NCI-H345 (cell line): ENCODE data around the gene DHH.

Experiments
- DNase-seq: peaks from one replicate; lab custom pipeline; 2025; lab: John Stamatoyannopoulos, UW

Gene DHH

GRCh38 chr12:49050507-49051372, 43.9 kb downstream of the DHH start:
- no peak for DNase-seq

GRCh38 chr12:49049566-49050224, 44.9 kb downstream of the DHH start:
- DNase-seq: no peak

GRCh38 chr12:49048953-49049352, 45.6 kb downstream of the DHH start:
- DNase-seq: no peak

GRCh38 chr12:49046129-49046895, 48.3 kb downstream of the DHH start:
- no peak for DNase-seq

- DNase-seq: no peak
These were observed 49.9 kb downstream of the DHH start for GRCh38 chr12:49044660-49045059.

GRCh38 chr12:49043856-49044258, 50.7 kb downstream of the DHH start:
- no peak for DNase-seq

GRCh38 chr12:49043241-49043640, 51.4 kb downstream of the DHH start:
- DNase-seq: no peak

DNA sequence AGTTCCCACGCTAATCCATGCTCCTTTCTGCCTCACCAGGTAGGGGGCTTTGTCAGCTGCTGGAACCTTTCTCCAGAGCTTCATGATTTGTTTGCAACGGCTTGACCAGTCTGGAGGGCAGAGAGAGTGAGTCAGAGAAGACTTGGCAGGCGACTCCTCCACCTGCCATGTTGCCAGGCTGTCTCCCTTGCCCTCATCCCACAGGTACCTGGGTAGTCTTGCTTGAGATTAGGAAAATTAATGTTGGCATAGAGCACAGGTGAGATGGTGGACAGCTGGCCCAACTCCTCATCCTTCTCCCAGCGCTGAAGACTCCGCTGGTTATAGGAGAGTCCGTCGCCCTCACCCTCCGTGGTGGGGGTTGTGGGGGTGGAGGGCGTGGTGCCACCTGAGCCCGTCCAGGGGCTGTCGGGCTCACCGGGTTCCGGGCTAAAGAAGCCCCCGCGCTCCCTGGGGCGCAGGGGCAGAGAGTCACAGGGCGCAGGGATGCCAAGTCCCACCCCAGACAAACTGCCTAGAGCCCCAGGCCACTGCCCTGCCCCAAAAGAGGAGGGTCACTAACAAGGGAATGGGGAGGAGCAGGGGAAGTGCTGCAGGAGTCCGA, 52.6 kb downstream of the DHH start:
- DNase-seq: no peak

DNA sequence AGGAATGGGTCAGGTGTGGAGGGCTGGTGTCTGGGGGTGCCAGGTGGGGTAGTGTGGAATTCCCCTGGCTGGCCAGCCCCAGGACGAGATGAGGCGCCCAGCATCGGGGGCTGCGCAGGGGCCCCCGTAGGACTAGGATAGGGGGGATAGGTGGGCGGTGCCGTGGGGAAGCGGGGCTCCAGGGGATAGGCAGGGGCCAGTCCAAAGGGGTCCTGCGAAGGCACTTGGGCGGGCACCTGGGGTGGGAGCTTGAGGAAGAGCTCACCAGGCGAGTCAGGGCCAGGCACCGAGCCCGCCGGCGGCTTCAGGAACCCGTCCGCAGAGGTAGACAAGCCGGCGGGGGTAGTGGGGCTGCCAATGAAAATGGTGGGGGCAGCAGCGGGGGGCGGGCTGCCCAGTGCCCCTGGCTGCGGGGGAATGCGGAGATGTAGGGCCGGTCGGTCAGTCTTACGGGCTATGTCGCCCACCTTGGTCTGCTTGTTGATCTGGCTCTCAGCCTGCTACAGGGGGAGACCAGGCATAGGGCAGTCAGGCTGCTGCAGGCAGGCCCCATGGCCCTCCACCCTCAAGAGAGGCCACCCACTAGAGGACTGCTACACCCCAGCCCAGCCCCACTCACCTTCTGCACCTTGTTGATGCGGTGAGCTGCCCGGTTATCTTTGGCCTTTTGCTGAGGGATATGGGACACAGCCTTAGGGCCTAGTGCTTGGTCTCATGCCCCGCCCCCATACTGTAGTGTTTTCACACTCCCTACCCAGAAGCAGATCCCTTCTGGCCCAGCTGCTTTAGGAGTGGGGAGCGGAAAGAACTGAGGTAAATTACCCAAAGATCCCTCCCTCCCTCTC, 53.3 kb downstream of the DHH start:
- DNase-seq: no peak

DNA sequence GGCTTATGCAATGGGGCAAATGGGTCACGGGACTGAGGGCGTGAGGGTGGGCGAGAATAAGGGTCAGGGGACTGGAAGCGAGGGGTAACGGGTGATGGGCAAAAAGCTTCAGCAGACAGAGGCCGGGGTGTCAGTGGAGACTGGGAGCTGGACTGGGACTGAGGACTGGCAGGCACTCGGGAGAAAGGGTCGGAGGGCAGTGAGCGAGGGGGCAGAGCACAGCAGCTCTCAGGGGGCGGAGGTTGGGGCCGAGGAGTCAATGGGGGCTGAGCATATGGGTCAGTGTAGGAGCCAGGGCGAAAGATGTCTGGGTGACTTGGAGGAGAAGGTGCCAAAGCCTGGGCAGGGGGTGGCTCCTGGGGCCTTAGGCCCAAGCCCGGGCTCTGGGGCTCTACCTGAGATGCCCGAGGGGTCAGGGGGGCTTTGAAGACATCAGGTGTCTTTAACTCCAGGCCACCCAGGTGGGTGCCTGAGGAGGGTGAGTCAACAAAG, 54.2 kb downstream of the DHH start:
- DNase-seq: no peak

GRCh38 chr12:49039421-49040363, 54.9 kb downstream of the DHH start:
- no peak for DNase-seq

GRCh38 chr12:49038291-49038955, 56.2 kb downstream of the DHH start:
- no peak for DNase-seq

DNA sequence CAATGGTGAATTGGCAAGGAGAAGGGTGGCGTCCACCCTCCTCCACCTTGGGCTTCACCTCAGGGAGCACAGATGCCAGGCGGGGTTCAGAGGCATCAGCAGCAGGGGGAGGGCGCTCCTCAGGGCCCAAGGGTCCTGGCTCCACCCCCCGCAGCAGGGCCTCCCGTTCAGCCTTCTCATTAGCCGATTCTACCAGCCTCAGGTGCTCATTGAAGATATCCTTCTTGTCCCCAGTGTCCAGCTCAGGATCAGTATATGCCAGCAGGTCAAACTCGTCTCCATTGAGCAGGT, 56.7 kb downstream of the DHH start:
- DNase-seq: no peak

DNA sequence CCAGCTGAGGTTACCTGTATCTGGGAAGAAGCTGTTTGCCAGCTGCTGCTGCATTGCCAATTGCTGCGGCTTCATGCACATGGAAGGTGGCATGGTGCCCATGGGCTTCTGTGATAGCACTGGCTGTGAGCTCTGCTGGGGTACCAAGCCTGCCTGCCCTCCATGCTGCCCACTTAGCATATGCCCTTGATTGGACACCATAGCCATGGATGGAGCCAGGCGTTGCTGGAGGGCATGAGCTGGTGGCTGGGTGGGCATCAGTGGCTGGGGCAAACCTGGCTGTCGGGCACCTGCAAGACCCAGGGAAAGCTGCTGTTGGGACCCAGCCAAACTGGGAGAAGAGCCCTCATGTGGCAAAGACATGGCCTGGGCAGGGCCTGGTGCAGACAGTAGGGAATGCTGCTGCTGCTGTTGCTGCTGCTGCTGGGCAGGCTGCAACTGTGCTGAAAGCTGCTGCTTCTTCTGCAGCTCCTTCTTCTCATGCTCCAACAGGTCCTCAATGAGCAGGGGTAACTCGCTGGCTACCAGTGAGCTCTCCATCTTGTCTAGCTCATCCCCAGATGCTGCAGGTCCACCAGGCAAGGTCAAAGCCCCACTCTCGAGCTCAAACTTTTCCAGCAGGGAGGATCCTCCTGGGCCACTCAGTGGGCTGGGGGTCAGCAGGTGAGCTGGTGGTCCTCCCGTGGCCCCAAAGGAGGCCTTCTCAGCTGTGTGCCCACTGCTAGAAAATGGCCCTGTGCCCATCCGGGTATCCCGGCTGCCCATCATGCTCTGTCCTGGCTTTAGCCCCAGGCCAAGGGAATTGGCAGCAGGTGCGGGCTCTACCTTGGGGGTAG, 57.3 kb downstream of the DHH start:
- DNase-seq: no peak
